GM12878 (cell line): Measurements from ENCODE around the gene MPC1L. TPM values are rescaled to one million over a fixed set of nuclear protein-coding genes. Genes with fewer than 3 reads are reported as not detected.

ENCODE experiments used
- ATAC-seq: fragments of 200-7000 bp; cut with Tn5 transposase; 3 replicates; pipeline ENCODE4 v1.9.1; 2020; ENCODE audit warnings: mild to moderate bottlenecking, moderate library complexity
- BruUV-seq: library from RNA; stranded (reverse); fragments of 400-500 nt; replicated peaks from 2 replicates; lab custom pipeline; 2021; lab: Mats Ljungman, UMichigan
- CTCF ChIA-PET: fragments of 300-600 bp; sonication (Branson Sonifier 250); formaldehyde crosslinking; extraction: SDS; loops from one replicate; lab custom pipeline; 2021; ENCODE audit warnings: inconsistent platforms; lab: Yijun Ruan, JAX
- POLR2A ChIA-PET: fragments of 350-600 bp; formaldehyde crosslinking; extraction: SDS; loops from one replicate; lab custom pipeline; 2021; ENCODE audit warnings: inconsistent platforms; lab: Charles Lee
- RAD21 ChIA-PET: fragments of 300-600 bp; sonication (Branson Sonifier 250); formaldehyde crosslinking; loops from one replicate; lab custom pipeline; 2023; ENCODE audit warnings: antibody characterized with exemption; ENCODE audit not compliant: unreplicated experiment; lab: Charles Lee
- SMC1A ChIA-PET: fragments of 300-600 bp; sonication (Branson Sonifier 250); formaldehyde crosslinking; loops from one replicate; lab custom pipeline; 2023; ENCODE audit not compliant: unreplicated experiment, uncharacterized antibody; lab: Charles Lee
- DNase-seq: peaks from one replicate; pipeline ENCODE4 v3.0.0-alpha.2; 2011; ENCODE audit warnings: low read depth, low spot score
- FAIRE-seq: peaks from 3 replicates; lab custom pipeline; 2011; peaks lifted over from hg19 to GRCh38; lab: Jason Lieb, UNC
- H2AFZ ChIP-seq: 2 replicates; pipeline ENCODE4 v1.6.0; 2011; ENCODE audit warnings: low read depth, low read length, control low read depth; ENCODE audit not compliant: control insufficient read depth
- H3K27ac ChIP-seq: 2 replicates; pipeline ENCODE4 v1.5.1; 2011; ENCODE audit warnings: control low read depth; ENCODE audit not compliant: control insufficient read depth, insufficient read depth
- H3K27me3 ChIP-seq, 2 experiments: replicated peaks in 1 of 2; 2 replicates each; pipeline versions ENCODE4 v1.6.0 to v1.6.1; 2011; ENCODE audit warnings: low read length in 1 of 2; ENCODE audit not compliant: control insufficient read depth in 2 of 2, insufficient read depth in 2 of 2
- H3K36me3 ChIP-seq, 2 experiments: 2 replicates each; pipeline ENCODE4 v1.5.1; 2011; ENCODE audit warnings: low read length in 1 of 2; ENCODE audit not compliant: control insufficient read depth in 2 of 2, insufficient read depth in 2 of 2
- H3K4me1 ChIP-seq: 2 replicates; pipeline ENCODE4 v1.6.1; 2011; ENCODE audit warnings: mild to moderate bottlenecking, low read length, moderate library complexity, mixed read lengths; ENCODE audit not compliant: control insufficient read depth, insufficient read depth
- H3K4me2 ChIP-seq: 2 replicates; pipeline ENCODE4 v1.6.0; 2011; ENCODE audit warnings: control low read depth; ENCODE audit not compliant: control insufficient read depth, insufficient read depth
- H3K4me3 ChIP-seq: fragments of 200-600 bp; sonication (generic); 2 replicates; pipeline ENCODE4 v1.5.1; 2016
- H3K79me2 ChIP-seq: 2 replicates; pipeline ENCODE4 v1.6.0; 2011; ENCODE audit warnings: low read length; ENCODE audit not compliant: control insufficient read depth, insufficient read depth
- H3K9ac ChIP-seq: 2 replicates; pipeline ENCODE4 v1.8.0; 2011; ENCODE audit warnings: low read length, control low read depth, mixed read lengths; ENCODE audit not compliant: control insufficient read depth, insufficient read depth
- H3K9me3 ChIP-seq: replicated peaks from 3 replicates; pipeline ENCODE4 v1.5.1; 2011; ENCODE audit warnings: mild to moderate bottlenecking, low read length; ENCODE audit not compliant: control insufficient read depth, insufficient read depth
- H4K20me1 ChIP-seq: 2 replicates; pipeline ENCODE4 v1.6.0; 2011; ENCODE audit not compliant: control insufficient read depth, insufficient read depth
- CHD4 ChIP-seq: fragments of 200-600 bp; sonication (generic); IDR thresholded peaks from 2 replicates; pipeline ENCODE4 v1.6.1; 2016; ENCODE audit warnings: mild to moderate bottlenecking
- FOXK2 ChIP-seq: fragments of 450-650 bp; IDR thresholded peaks from 2 replicates; pipeline ENCODE4 v1.6.1; 2017; ENCODE audit warnings: mild to moderate bottlenecking, moderate library complexity
- FOXM1 ChIP-seq: IDR thresholded peaks from 2 replicates; pipeline ENCODE4 v1.6.1; 2012; ENCODE audit warnings: low read depth, mild to moderate bottlenecking, inconsistent platforms, low read length, moderate library complexity
- IKZF1 ChIP-seq: fragments of 450-650 bp; conservative IDR thresholded peaks from 2 replicates; pipeline ENCODE4 v1.6.1; 2017; ENCODE audit warnings: antibody characterized with exemption, mild to moderate bottlenecking
- KAT2A ChIP-seq: conservative IDR thresholded peaks from 2 replicates; pipeline ENCODE4 v1.6.1; 2011; ENCODE audit warnings: low read depth, low read length; ENCODE audit not compliant: control insufficient read depth
- NBN ChIP-seq: fragments of 450-650 bp; IDR thresholded peaks from 2 replicates; pipeline ENCODE4 v1.6.1; 2016
- NR2F1 ChIP-seq: fragments of 450-650 bp; conservative IDR thresholded peaks from 2 replicates; pipeline ENCODE4 v1.6.1; 2017; ENCODE audit warnings: mild to moderate bottlenecking
- NRF1 ChIP-seq: conservative IDR thresholded peaks from 2 replicates; pipeline ENCODE4 v1.6.1; 2011; ENCODE audit warnings: mild to moderate bottlenecking, low read depth, low read length, improper control_type of control experiment
- POLR2AphosphoS2 ChIP-seq: IDR thresholded peaks from 2 replicates; pipeline ENCODE4 v1.6.1; 2011; ENCODE audit warnings: low read depth, mild to moderate bottlenecking, low read length, improper control_type of control experiment, moderate library complexity
- SMAD1 ChIP-seq: fragments of 450-650 bp; IDR thresholded peaks from 2 replicates; pipeline ENCODE4 v1.6.1; 2018; ENCODE audit warnings: mild to moderate bottlenecking, low read depth; ENCODE audit not compliant: partially characterized antibody
- TCF3 ChIP-seq: IDR thresholded peaks from 2 replicates; pipeline ENCODE4 v1.6.1; 2012; ENCODE audit warnings: low read depth, mild to moderate bottlenecking, low read length, borderline replicate concordance; ENCODE audit not compliant: insufficient read depth
- YBX1 ChIP-seq: fragments of 450-650 bp; IDR thresholded peaks from 2 replicates; pipeline ENCODE4 v1.6.1; 2016; ENCODE audit warnings: antibody characterized with exemption
- ZNF384 ChIP-seq: IDR thresholded peaks from 2 replicates; pipeline ENCODE4 v1.6.1; 2012; ENCODE audit warnings: low read depth, mild to moderate bottlenecking, low read length, improper control_type of control experiment, borderline replicate concordance
- WGBS: methylation state at CpG from one replicate; pipeline ENCODE4 v1.1.6; 2016; ENCODE audit warnings: low lambda C conversion rate; ENCODE audit not compliant: insufficient replicate concordance, insufficient coverage; ENCODE audit errors: missing lambda C conversion rate; 5-methylcytosine and 5-hydroxymethylcytosine counted together
- in situ Hi-C: fragments of 300-500 bp; cut with MboI; formaldehyde crosslinking; loops from 9 replicates; pipeline ENCODE4 v1.14.3; 2018; ENCODE audit warnings: mixed read lengths
- intact Hi-C: fragments of 100-400 bp; cut with micrococcal nuclease; formaldehyde crosslinking; loops from one replicate; pipeline ENCODE4 v1.14.2; 2022; ENCODE audit not compliant: unreplicated experiment
- polyA plus RNA-seq, 11 experiments: library from polyadenylated mRNA; depleted of rRNA in 4 of 11; unstranded in 6 of 11; stranded (reverse) in 5 of 11; fragments of >200 nt; fragmentation: Nextera tagmentation in 4 of 11; fragmentation: Illumina TruSeq in 1 of 11; extraction: Ambion mirVana in 4 of 11; extraction: Trizol in 1 of 11; gene quantifications; 1 replicate in 1 of 11; 2 replicates in 10 of 11; pipeline versions ENCODE4 v1.2.1 to v1.2.3, GENCODE V29; 2011 to 2016; ENCODE audit warnings: inconsistent platforms in 2 of 11, missing spikeins in 2 of 11, low read depth in 1 of 11
- total RNA-seq, 4 experiments: library from RNA; depleted of rRNA in 3 of 4; stranded (reverse); fragments of >200 nt in 3 of 4; fragmentation: Illumina TruSeq in 1 of 4; extraction: Trizol in 1 of 4; gene quantifications; 2 replicates each; pipeline versions ENCODE4 v1.2.1 to v1.2.3, GENCODE V29; 2013 to 2021
- TF ChIP-seq, protein P1 (sequence below): fragments of 450-650 bp; IDR thresholded peaks from 2 replicates; pipeline ENCODE4 v1.6.1; 2017; ENCODE audit warnings: mild to moderate bottlenecking, low read depth, inconsistent platforms; ENCODE audit not compliant: poor library complexity, severe bottlenecking
- TF ChIP-seq, protein P2 (sequence below): IDR thresholded peaks from 2 replicates; pipeline ENCODE4 v1.6.1; 2012; ENCODE audit warnings: low read length, inconsistent platforms
- TF ChIP-seq, protein P3 (sequence below): IDR thresholded peaks from 2 replicates; pipeline ENCODE4 v1.6.1; 2011; ENCODE audit warnings: low read depth, mild to moderate bottlenecking, low read length, moderate library complexity, borderline replicate concordance; ENCODE audit errors: extremely low read depth
- TF ChIP-seq, protein P4 (sequence below): fragments of 450-650 bp; IDR thresholded peaks from 2 replicates; pipeline ENCODE4 v1.6.1; 2017; ENCODE audit warnings: mild to moderate bottlenecking, moderate library complexity

The MPC1L gene
- total and polyA plus RNA-seq, 10 of the 15 experiments (the other 5 are each of a cell fraction or from before 2014, with no cell fraction given) = not detected

DNA sequence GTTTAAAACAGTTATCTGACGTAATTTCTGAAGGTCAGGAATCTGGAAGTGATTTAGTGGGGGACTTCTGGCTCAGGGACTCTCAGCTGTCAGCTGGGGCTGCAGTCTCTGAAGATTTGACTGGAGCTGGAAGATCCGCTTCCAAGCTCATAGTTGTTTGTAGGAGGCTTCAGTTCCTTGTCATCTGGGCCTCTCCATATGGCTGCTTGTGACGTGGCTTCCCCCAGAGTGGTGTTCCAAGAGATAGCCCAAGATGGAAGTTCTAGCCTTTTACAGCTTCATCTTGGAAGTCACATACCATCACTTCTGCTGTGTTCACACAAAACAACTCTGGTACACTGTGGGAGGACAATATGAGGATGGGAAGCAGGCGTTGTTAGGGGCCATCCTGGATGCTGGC is 2.1 kb downstream of the MPC1L start:
- Histone ChIP-seq H3K4me3 (no peak overlapping the region), H3K36me3 (peaks cover 0 to 11% of the 10 kb centered on the region in 2 experiments; a peak in 3 of 4 replicates), H2AFZ (no peak overlapping the region), H3K79me2 (no peaks in the 10 kb centered on the region), H3K9me3 (no peaks in the 10 kb centered on the region; the same call in 2 of the 3 replicates), H3K4me1 (no peaks in the 10 kb centered on the region), H3K9ac (no peak overlapping the region), H4K20me1 (no peaks in the 10 kb centered on the region), H3K27ac (no peak overlapping the region), H3K4me2 (no peak overlapping the region), H3K27me3 (no peaks in the 10 kb centered on the region)
- ChIA-PET SMC1A (no interaction called here), POLR2A (no interaction called here), CTCF (interaction anchor here (0.7 kb wide), 1 partner anchor 169 kb away, joined by 3 read pairs; no protein-coding TSS in a partner anchor), RAD21 (no interaction called here)
- FAIRE-seq (no peak), DNase-seq (no peak), ATAC-seq (no peak)
- 97% methylated on average over 4 of the region's 4 CpGs for whole genome bisulfite sequencing
- TF ChIP-seq, protein P1, sequence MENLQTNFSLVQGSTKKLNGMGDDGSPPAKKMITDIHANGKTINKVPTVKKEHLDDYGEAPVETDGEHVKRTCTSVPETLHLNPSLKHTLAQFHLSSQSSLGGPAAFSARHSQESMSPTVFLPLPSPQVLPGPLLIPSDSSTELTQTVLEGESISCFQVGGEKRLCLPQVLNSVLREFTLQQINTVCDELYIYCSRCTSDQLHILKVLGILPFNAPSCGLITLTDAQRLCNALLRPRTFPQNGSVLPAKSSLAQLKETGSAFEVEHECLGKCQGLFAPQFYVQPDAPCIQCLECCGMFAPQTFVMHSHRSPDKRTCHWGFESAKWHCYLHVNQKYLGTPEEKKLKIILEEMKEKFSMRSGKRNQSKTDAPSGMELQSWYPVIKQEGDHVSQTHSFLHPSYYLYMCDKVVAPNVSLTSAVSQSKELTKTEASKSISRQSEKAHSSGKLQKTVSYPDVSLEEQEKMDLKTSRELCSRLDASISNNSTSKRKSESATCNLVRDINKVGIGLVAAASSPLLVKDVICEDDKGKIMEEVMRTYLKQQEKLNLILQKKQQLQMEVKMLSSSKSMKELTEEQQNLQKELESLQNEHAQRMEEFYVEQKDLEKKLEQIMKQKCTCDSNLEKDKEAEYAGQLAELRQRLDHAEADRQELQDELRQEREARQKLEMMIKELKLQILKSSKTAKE = no peak
- TF ChIP-seq ZNF384 (no peak), KAT2A (no peak), NRF1 (no peak), TCF3 (no peak), FOXK2 (no peak), POLR2AphosphoS2 (no peak), YBX1 (no peak), CHD4 (no peak), NR2F1 (no peak), NBN (no peak), IKZF1 (no peak), FOXM1 (no peak), SMAD1 (no peak)
- TF ChIP-seq, protein P2, sequence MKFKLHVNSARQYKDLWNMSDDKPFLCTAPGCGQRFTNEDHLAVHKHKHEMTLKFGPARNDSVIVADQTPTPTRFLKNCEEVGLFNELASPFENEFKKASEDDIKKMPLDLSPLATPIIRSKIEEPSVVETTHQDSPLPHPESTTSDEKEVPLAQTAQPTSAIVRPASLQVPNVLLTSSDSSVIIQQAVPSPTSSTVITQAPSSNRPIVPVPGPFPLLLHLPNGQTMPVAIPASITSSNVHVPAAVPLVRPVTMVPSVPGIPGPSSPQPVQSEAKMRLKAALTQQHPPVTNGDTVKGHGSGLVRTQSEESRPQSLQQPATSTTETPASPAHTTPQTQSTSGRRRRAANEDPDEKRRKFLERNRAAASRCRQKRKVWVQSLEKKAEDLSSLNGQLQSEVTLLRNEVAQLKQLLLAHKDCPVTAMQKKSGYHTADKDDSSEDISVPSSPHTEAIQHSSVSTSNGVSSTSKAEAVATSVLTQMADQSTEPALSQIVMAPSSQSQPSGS = no peak
- TF ChIP-seq, protein P3, sequence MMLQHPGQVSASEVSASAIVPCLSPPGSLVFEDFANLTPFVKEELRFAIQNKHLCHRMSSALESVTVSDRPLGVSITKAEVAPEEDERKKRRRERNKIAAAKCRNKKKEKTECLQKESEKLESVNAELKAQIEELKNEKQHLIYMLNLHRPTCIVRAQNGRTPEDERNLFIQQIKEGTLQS = no peak
- TF ChIP-seq, protein P4, sequence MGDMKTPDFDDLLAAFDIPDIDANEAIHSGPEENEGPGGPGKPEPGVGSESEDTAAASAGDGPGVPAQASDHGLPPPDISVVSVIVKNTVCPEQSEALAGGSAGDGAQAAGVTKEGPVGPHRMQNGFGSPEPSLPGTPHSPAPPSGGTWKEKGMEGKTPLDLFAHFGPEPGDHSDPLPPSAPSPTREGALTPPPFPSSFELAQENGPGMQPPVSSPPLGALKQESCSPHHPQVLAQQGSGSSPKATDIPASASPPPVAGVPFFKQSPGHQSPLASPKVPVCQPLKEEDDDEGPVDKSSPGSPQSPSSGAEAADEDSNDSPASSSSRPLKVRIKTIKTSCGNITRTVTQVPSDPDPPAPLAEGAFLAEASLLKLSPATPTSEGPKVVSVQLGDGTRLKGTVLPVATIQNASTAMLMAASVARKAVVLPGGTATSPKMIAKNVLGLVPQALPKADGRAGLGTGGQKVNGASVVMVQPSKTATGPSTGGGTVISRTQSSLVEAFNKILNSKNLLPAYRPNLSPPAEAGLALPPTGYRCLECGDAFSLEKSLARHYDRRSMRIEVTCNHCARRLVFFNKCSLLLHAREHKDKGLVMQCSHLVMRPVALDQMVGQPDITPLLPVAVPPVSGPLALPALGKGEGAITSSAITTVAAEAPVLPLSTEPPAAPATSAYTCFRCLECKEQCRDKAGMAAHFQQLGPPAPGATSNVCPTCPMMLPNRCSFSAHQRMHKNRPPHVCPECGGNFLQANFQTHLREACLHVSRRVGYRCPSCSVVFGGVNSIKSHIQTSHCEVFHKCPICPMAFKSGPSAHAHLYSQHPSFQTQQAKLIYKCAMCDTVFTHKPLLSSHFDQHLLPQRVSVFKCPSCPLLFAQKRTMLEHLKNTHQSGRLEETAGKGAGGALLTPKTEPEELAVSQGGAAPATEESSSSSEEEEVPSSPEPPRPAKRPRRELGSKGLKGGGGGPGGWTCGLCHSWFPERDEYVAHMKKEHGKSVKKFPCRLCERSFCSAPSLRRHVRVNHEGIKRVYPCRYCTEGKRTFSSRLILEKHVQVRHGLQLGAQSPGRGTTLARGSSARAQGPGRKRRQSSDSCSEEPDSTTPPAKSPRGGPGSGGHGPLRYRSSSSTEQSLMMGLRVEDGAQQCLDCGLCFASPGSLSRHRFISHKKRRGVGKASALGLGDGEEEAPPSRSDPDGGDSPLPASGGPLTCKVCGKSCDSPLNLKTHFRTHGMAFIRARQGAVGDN = no peak
- intact Hi-C loops (no loop called here), in situ Hi-C loops (no loop called here)
- no TSS peak for BruUV-seq
